Measurements from ENCODE around the gene RNF217.

The RNF217 gene

GRCh38 chr6:125044667-125045066 is 82.4 kb downstream of the RNF217 start:
- TF ChIP-seq, protein P1, sequence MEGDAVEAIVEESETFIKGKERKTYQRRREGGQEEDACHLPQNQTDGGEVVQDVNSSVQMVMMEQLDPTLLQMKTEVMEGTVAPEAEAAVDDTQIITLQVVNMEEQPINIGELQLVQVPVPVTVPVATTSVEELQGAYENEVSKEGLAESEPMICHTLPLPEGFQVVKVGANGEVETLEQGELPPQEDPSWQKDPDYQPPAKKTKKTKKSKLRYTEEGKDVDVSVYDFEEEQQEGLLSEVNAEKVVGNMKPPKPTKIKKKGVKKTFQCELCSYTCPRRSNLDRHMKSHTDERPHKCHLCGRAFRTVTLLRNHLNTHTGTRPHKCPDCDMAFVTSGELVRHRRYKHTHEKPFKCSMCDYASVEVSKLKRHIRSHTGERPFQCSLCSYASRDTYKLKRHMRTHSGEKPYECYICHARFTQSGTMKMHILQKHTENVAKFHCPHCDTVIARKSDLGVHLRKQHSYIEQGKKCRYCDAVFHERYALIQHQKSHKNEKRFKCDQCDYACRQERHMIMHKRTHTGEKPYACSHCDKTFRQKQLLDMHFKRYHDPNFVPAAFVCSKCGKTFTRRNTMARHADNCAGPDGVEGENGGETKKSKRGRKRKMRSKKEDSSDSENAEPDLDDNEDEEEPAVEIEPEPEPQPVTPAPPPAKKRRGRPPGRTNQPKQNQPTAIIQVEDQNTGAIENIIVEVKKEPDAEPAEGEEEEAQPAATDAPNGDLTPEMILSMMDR (IDR thresholded peaks at IDR 0.05; ENCODE audit: borderline replicate concordance, control extremely low read depth, extremely low read depth, insufficient read depth, missing control alignments), result no peak
- no peak for DNase-seq (ENCODE audit: low spot score)
- in situ Hi-C loops (cut with MboI; ENCODE audit: low sequenced_read_pairs, unreplicated experiment), result no loop called here

DNA sequence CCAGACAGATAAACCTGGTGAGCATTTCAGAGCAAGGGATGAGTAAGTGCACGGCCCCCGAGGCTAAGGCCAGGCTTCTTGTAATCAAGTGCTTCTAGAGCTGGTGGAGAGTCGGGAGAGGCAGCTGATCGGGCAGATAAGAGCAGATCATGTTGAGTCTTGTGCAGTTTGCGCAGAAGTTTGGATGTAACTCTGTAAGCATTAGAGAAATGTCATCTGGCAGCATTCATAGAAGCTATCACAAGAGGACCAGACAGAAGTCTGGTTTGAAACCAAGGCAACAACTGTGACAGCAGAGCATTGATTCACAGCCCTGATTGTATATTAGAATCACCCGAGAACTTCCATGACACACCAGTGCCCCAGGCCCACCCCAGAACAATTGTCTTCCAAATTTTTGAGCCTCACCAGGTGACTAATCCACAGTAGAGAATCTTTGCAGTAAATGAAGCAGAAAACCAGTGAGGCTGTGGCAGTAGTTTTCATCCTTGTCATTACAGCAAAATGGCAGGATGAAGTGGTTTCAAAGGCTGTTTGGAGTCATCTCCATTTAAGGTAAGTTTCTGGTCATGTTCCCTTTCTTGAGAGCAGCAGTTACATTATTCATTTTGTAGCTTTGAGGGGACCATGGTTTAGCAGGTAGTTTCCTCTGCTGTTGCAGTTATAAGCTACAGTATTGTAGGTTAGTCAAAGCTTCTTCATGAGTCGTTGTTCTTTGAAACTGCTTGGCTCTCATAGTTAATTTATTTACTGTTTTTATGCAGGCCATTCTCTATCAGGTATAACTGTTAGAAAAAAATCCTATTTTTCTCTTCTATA is 84.1 kb downstream of the RNF217 start:
- DNase-seq (ENCODE audit: low spot score), result no peak
- in situ Hi-C loops (cut with MboI; ENCODE audit: low sequenced_read_pairs, unreplicated experiment), result no loop called here
- TF ChIP-seq, protein P1 (IDR thresholded peaks at IDR 0.05; ENCODE audit: borderline replicate concordance, control extremely low read depth, extremely low read depth, insufficient read depth, missing control alignments), result no peak

- DNase-seq (ENCODE audit: low spot score), result no peak
- in situ Hi-C loops (cut with MboI; ENCODE audit: low sequenced_read_pairs, unreplicated experiment), result no loop called here
- TF ChIP-seq, protein P1 (IDR thresholded peaks at IDR 0.05; ENCODE audit: borderline replicate concordance, control extremely low read depth, extremely low read depth, insufficient read depth, missing control alignments), result no peak
Observed at GRCh38 chr6:125048274-125048673, 86.0 kb downstream of the RNF217 start.

DNA sequence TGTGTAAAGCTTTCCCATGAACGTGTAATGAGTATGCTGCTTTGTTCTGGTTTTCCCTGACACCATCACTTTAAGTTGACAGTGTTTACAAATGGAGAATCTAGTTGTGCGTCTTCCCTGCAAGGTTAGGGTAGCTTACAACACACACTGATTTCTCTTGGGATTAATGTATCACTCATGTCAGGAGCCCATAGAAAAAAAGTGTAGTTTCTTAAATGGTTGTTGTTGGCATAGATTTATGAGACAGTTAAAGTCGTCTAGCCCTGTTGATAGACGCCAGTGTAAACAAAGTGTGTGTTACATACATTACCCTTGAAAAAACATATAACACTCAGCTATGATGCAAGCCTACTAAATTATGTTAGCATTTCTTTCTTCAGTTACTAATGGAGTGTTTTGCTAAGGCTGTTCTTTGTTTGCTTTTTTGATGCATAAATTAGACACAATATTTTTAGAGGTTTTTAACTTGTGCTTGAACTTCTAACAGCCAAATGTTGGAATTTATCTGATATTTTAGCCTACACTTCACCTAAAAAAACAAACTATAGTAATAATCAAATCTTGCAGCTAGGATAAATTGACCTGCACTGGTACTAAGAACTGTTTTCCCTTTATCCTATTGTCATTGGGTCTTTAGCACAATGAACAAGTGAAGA is 88.6 kb downstream of the RNF217 start:
- no peak for DNase-seq (ENCODE audit: low spot score)
- TF ChIP-seq, protein P1 (IDR thresholded peaks at IDR 0.05; ENCODE audit: borderline replicate concordance, control extremely low read depth, extremely low read depth, insufficient read depth, missing control alignments), result no peak
- in situ Hi-C loops (cut with MboI; ENCODE audit: low sequenced_read_pairs, unreplicated experiment), result no loop called here

- in situ Hi-C loops (cut with MboI; ENCODE audit: low sequenced_read_pairs, unreplicated experiment), result no loop called here
Observed at GRCh38 chr6:125053809-125054208, 91.6 kb downstream of the RNF217 start.

DNA sequence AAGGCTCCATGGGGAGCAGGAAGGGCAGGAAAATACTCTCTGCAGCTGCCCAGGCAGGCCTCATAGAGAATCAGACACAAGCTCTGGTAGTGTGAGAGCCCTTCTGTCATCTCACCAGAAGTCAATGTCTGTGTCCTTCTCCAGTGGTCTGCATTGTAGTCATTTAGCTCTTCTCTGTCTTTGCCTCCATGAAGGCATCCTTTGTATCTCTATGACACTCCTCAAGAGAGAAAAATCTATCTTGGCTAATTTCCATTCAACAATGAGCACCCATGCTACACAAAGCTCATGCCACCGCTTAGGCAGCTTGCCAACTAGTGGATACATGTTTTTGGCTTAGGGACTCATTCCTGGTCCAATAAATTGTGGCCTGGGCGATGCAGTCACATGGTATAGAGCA is 92.1 kb downstream of the RNF217 start:
- TF ChIP-seq, protein P1 (IDR thresholded peaks at IDR 0.05; ENCODE audit: borderline replicate concordance, control extremely low read depth, extremely low read depth, insufficient read depth, missing control alignments), result no peak
- DNase-seq (ENCODE audit: low spot score), result no peak
- in situ Hi-C loops (cut with MboI; ENCODE audit: low sequenced_read_pairs, unreplicated experiment), result no loop called here

More at GRCh38 chr6:125053809-125054208, 91.6 kb downstream of the RNF217 start:
- no peak for DNase-seq (ENCODE audit: low spot score)
- TF ChIP-seq, protein P1 (IDR thresholded peaks at IDR 0.05; ENCODE audit: borderline replicate concordance, control extremely low read depth, extremely low read depth, insufficient read depth, missing control alignments), result no peak
